Measurements from ENCODE around the gene LPCAT1. TPM values are rescaled to one million over a fixed set of nuclear protein-coding genes. Genes with fewer than 3 reads are reported as not detected.

The LPCAT1 gene
- total and polyA plus RNA-seq, 2 experiments from 2014 or later = 78.0 to 255 TPM

DNA sequence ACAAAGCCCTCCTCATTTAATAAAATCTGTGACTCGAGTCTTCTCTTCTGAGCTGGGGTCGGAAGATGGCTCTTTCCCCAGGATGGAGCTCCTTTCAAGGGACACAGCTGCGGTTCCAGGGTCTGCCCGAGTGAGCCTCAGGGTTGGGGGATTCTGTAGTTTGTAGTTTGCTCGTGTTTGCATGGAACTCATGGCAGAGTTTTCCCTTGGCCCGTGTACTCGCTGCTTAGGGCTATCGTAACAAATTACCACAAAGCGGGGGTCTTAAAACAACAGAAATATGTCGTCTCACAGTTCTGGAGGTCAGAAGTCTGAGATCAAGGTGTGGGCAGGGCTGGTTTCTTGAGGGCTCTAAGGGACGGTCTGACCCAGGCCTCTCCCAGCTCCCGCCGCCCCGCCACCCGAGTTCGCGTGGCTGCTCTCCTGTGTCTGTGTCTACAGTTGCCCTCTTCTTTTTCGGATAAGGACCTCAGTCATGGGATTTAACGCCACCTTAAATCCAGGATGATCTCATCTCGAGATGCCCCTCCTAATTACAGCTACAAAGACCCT lies 13.9 kb upstream of the LPCAT1 start (continued):
- TF ChIP-seq CREB1 (CRISPR knock-in tag; IDR thresholded peaks at IDR 0.05; ENCODE audit: low read depth) (no peak), CTCF (conservative IDR thresholded peaks at IDR 0.05; ENCODE audit: low read depth in 2 of 2) (no peak), EZH2 (IDR thresholded peaks at IDR 0.05; ENCODE audit: low read depth, unreplicated experiment) (no peak), REST (IDR thresholded peaks at IDR 0.05; ENCODE audit: unreplicated experiment) (no peak)

GRCh38 chr5:1536871-1537602 lies 13.3 kb upstream of the LPCAT1 start:
- no peak overlapping the region for H3K4me3 ChIP-seq
- Mint-ChIP-seq H3K27me3 (ENCODE audit: insufficient read depth, low read depth, poor library complexity) (peaks cover 8% of the 10 kb centered on the region), H3K4me3 (no peak overlapping the region), H3K36me3 (ENCODE audit: low read depth) (peaks cover 4% of the 10 kb centered on the region; the same call in 2 of the 3 replicates), H3K4me1 (no peaks in the 10 kb centered on the region), H3K27ac (no peak overlapping the region), H3K9me3 (peaks cover 14% of the 10 kb centered on the region)
- no peaks in the 10 kb centered on the region for H4K20me1 ChIP-seq (replicated peaks; ENCODE audit: insufficient read depth)
- no peaks in the 10 kb centered on the region for H3K79me2 ChIP-seq (replicated peaks; ENCODE audit: insufficient read depth)
- H2AFZ ChIP-seq = no peak overlapping the region
- no peaks in the 10 kb centered on the region for H3K4me1 ChIP-seq (ENCODE audit: insufficient read depth)
- no peak overlapping the region for H3K27ac ChIP-seq (ENCODE audit: low read depth)
- H3F3A ChIP-seq (replicated peaks; ENCODE audit: low read depth) = no peaks in the 10 kb centered on the region
- no peaks in the 10 kb centered on the region for H3K9me2 ChIP-seq (ENCODE audit: insufficient read depth)
- H3K27me3 ChIP-seq (ENCODE audit: insufficient read depth) = no peaks in the 10 kb centered on the region
- no peaks in the 10 kb centered on the region for H3K36me3 ChIP-seq (ENCODE audit: insufficient read depth)
- H3K4me2 ChIP-seq = no peak overlapping the region
- ATAC-seq (no peak), DNase-seq (ENCODE audit: low spot score) (no peak)
- TF ChIP-seq ZNF331 (CRISPR knock-in tag; IDR thresholded peaks at IDR 0.05; ENCODE audit: low read depth) = no peak
- no peak for TF ChIP-seq REST (IDR thresholded peaks at IDR 0.05; ENCODE audit: unreplicated experiment)
- no peak for TF ChIP-seq POLR2AphosphoS5 (IDR thresholded peaks at IDR 0.05; ENCODE audit: low read depth)
- no peak for TF ChIP-seq STAT1 (IDR thresholded peaks at IDR 0.05; ENCODE audit: unreplicated experiment)
- TF ChIP-seq, protein P1, sequence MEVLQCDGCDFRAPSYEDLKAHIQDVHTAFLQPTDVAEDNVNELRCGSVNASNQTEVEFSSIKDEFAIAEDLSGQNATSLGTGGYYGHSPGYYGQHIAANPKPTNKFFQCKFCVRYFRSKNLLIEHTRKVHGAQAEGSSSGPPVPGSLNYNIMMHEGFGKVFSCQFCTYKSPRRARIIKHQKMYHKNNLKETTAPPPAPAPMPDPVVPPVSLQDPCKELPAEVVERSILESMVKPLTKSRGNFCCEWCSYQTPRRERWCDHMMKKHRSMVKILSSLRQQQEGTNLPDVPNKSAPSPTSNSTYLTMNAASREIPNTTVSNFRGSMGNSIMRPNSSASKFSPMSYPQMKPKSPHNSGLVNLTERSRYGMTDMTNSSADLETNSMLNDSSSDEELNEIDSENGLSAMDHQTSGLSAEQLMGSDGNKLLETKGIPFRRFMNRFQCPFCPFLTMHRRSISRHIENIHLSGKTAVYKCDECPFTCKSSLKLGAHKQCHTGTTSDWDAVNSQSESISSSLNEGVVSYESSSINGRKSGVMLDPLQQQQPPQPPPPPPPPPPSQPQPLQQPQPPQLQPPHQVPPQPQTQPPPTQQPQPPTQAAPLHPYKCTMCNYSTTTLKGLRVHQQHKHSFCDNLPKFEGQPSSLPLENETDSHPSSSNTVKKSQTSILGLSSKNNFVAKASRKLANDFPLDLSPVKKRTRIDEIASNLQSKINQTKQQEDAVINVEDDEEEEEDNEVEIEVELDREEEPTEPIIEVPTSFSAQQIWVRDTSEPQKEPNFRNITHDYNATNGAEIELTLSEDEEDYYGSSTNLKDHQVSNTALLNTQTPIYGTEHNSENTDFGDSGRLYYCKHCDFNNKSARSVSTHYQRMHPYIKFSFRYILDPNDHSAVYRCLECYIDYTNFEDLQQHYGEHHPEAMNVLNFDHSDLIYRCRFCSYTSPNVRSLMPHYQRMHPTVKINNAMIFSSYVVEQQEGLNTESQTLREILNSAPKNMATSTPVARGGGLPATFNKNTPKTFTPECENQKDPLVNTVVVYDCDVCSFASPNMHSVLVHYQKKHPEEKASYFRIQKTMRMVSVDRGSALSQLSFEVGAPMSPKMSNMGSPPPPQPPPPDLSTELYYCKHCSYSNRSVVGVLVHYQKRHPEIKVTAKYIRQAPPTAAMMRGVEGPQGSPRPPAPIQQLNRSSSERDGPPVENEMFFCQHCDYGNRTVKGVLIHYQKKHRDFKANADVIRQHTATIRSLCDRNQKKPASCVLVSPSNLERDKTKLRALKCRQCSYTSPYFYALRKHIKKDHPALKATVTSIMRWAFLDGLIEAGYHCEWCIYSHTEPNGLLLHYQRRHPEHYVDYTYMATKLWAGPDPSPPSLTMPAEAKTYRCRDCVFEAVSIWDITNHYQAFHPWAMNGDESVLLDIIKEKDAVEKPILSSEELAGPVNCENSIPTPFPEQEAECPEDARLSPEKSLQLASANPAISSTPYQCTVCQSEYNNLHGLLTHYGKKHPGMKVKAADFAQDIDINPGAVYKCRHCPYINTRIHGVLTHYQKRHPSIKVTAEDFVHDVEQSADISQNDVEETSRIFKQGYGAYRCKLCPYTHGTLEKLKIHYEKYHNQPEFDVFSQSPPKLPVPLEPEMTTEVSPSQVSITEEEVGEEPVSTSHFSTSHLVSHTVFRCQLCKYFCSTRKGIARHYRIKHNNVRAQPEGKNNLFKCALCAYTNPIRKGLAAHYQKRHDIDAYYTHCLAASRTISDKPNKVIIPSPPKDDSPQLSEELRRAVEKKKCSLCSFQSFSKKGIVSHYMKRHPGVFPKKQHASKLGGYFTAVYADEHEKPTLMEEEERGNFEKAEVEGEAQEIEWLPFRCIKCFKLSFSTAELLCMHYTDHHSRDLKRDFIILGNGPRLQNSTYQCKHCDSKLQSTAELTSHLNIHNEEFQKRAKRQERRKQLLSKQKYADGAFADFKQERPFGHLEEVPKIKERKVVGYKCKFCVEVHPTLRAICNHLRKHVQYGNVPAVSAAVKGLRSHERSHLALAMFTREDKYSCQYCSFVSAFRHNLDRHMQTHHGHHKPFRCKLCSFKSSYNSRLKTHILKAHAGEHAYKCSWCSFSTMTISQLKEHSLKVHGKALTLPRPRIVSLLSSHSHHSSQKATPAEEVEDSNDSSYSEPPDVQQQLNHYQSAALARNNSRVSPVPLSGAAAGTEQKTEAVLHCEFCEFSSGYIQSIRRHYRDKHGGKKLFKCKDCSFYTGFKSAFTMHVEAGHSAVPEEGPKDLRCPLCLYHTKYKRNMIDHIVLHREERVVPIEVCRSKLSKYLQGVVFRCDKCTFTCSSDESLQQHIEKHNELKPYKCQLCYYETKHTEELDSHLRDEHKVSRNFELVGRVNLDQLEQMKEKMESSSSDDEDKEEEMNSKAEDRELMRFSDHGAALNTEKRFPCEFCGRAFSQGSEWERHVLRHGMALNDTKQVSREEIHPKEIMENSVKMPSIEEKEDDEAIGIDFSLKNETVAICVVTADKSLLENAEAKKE (CRISPR knock-in tag; IDR thresholded peaks at IDR 0.05) = no peak

All from GM23338 (cell line).